CD14-positive monocyte (primary cell): Measurements from ENCODE around the gene URB1. TPM values are rescaled to one million over a fixed set of nuclear protein-coding genes. Genes with fewer than 3 reads are reported as not detected.

Experiments used
- DNase-seq, 3 donors: peaks; one replicate each; pipeline ENCODE4 v3.0.0-alpha.2; 2011 to 2022
- H2AFZ ChIP-seq: 2 replicates; pipeline ENCODE4 v1.6.0; 2012; ENCODE audit warnings: mild to moderate bottlenecking, low read depth, low read length, inconsistent platforms; ENCODE audit not compliant: insufficient read depth, poor library complexity, severe bottlenecking
- H3K27ac ChIP-seq, 2 donors: 1 replicate in 1 of 2; 2 replicates in 1 of 2; pipeline ENCODE4 v1.5.1; 2012 to 2013; ENCODE audit warnings: low read length in 2 of 2, control low read depth in 1 of 2, inconsistent platforms in 1 of 2, low read depth in 1 of 2, mild to moderate bottlenecking in 1 of 2
- H3K27me3 ChIP-seq, 2 donors: one replicate each; pipeline versions ENCODE4 v1.6.0 to v1.6.1; 2011 to 2013; ENCODE audit warnings: low read length in 2 of 2; ENCODE audit not compliant: control insufficient read depth in 2 of 2, insufficient read depth in 2 of 2
- H3K36me3 ChIP-seq, 2 donors: replicated peaks in 1 of 2; 1 replicate in 1 of 2; 2 replicates in 1 of 2; pipeline versions ENCODE4 v1.5.1 to v1.6.1; 2012 to 2013; ENCODE audit warnings: low read length in 2 of 2, control low read depth in 1 of 2, inconsistent platforms in 1 of 2, mild to moderate bottlenecking in 1 of 2; ENCODE audit not compliant: insufficient read depth in 2 of 2, control insufficient read depth in 1 of 2
- H3K4me1 ChIP-seq, 2 donors: 1 replicate in 1 of 2; 2 replicates in 1 of 2; pipeline versions ENCODE4 v1.5.1 to v1.6.1; 2012 to 2013; ENCODE audit warnings: low read length in 2 of 2, control low read depth in 1 of 2, inconsistent platforms in 1 of 2, mild to moderate bottlenecking in 1 of 2, moderate library complexity in 1 of 2; ENCODE audit not compliant: insufficient read depth in 2 of 2, control insufficient read depth in 1 of 2
- H3K4me2 ChIP-seq: replicated peaks from 2 replicates; pipeline ENCODE3; 2012; ENCODE audit warnings: low read length, moderate library complexity, mild to moderate bottlenecking; ENCODE audit not compliant: poor library complexity, severe bottlenecking; ENCODE audit errors: extremely low read depth
- H3K4me3 ChIP-seq, 3 experiments: fragments of 200-600 bp in 1 of 3; sonication (generic) in 1 of 3; replicated peaks in 1 of 3; 1 replicate in 2 of 3; 2 replicates in 1 of 3; pipeline ENCODE4 v1.5.1; 2011 to 2013; ENCODE audit warnings: low read length in 3 of 3, mild to moderate bottlenecking in 3 of 3, control low read depth in 2 of 3, low read depth in 2 of 3, inconsistent platforms in 1 of 3, moderate library complexity in 1 of 3
- H3K79me2 ChIP-seq: 2 replicates; pipeline ENCODE4 v1.6.0; 2012; ENCODE audit warnings: mild to moderate bottlenecking, control low read depth, inconsistent platforms, low read length, moderate library complexity; ENCODE audit not compliant: insufficient read depth
- H3K9ac ChIP-seq: 2 replicates; pipeline ENCODE4 v1.6.0; 2017; ENCODE audit warnings: low read length, mild to moderate bottlenecking; ENCODE audit not compliant: insufficient read depth, poor library complexity, severe bottlenecking
- H3K9me3 ChIP-seq, 2 donors: replicated peaks in 1 of 2; 1 replicate in 1 of 2; 2 replicates in 1 of 2; pipeline versions ENCODE4 v1.5.1 to v1.6.1; 2012 to 2013; ENCODE audit warnings: low read length in 2 of 2, control low read depth in 1 of 2; ENCODE audit not compliant: control insufficient read depth in 1 of 2, insufficient read depth in 1 of 2
- H4K20me1 ChIP-seq: 2 replicates; pipeline ENCODE4 v1.6.0; 2012; ENCODE audit warnings: mild to moderate bottlenecking, low read length, control low read depth, moderate library complexity; ENCODE audit not compliant: insufficient read depth
- H3K27ac Mint-ChIP-seq, 7 donors: one replicate each; pipeline ENCODE4 v1.8.0; 2020; ENCODE audit warnings: mild to moderate bottlenecking in 7 of 7, mixed read lengths in 7 of 7, moderate library complexity in 6 of 7, inconsistent platforms in 2 of 7
- H3K27me3 Mint-ChIP-seq, 3 donors: one replicate each; pipeline ENCODE4 v1.8.0; 2021 to 2022; ENCODE audit warnings: low read depth in 3 of 3, mild to moderate bottlenecking in 3 of 3, mixed read lengths in 3 of 3, moderate library complexity in 3 of 3, inconsistent platforms in 1 of 3
- H3K36me3 Mint-ChIP-seq, 2 donors: one replicate each; pipeline ENCODE4 v1.8.0; 2020; ENCODE audit warnings: mixed read lengths in 2 of 2, inconsistent platforms in 1 of 2, mild to moderate bottlenecking in 1 of 2
- H3K4me1 Mint-ChIP-seq: one replicate; pipeline ENCODE4 v1.8.0; 2020; ENCODE audit warnings: mild to moderate bottlenecking, mixed read lengths
- H3K4me3 Mint-ChIP-seq, 2 donors: one replicate each; pipeline ENCODE4 v1.8.0; 2020; ENCODE audit warnings: mild to moderate bottlenecking in 2 of 2, mixed read lengths in 2 of 2, moderate library complexity in 1 of 2
- H3K9me3 Mint-ChIP-seq, 7 donors: one replicate each; pipeline ENCODE4 v1.8.0; 2020 to 2022; ENCODE audit warnings: mixed read lengths in 7 of 7, mild to moderate bottlenecking in 6 of 7, moderate library complexity in 6 of 7, inconsistent platforms in 2 of 7
- CTCF ChIP-seq: fragments of 200-600 bp; IDR thresholded peaks from one replicate; pipeline ENCODE4 v1.8.0; 2022; ENCODE audit warnings: antibody characterized with exemption, mild to moderate bottlenecking
- WGBS: methylation state at CpG from one replicate; pipeline ENCODE4 v1.1.5; 2013; ENCODE audit warnings: missing lambda C conversion rate; ENCODE audit not compliant: insufficient coverage; 5-methylcytosine and 5-hydroxymethylcytosine counted together
- intact Hi-C, 2 donors: fragments of 100-400 bp; cut with micrococcal nuclease; formaldehyde crosslinking; loops; one replicate each; pipeline versions ENCODE4 v1.15.0 to v1.15.1; 2023
- polyA plus RNA-seq, 3 donors: library from polyadenylated mRNA; depleted of rRNA in 1 of 3; unstranded in 2 of 3; stranded (reverse) in 1 of 3; fragments of 300-500 nt in 2 of 3; fragments of >200 nt in 1 of 3; fragmentation: Illumina TruSeq in 2 of 3; gene quantifications; 1 replicate in 2 of 3; 2 replicates in 1 of 3; pipeline ENCODE4 v1.2.3, GENCODE V29; 2012 to 2021

URB1 gene
- polyA plus RNA-seq, 3 donors: 0.25 to 2.4 (median 0.47) TPM

DNA sequence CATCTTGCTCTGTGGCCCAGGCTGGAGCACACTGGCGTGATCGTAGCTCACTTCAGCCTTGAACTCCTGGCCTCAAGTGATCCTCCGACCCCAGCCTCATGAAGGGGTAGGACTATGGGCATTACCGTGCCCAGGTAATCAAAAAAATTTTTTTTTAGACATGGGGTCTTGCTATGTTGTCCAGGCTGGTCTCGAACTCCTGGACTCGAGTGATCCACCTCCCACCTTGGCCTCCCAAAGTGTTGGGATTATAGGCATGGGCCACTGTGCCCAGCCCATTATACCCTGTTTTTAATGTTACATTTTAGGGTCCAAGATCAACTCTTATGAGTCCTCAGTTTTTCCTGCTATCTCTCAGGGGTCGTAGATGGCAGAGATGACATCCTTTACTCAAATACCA is 87.8 kb downstream of the URB1 start:
- Histone ChIP-seq H3K36me3 (no peaks in the 10 kb centered on the region), H3K79me2 (no peaks in the 10 kb centered on the region), H3K4me1 (no peaks in the 10 kb centered on the region), H4K20me1 (no peaks in the 10 kb centered on the region), H3K4me2 (no peak overlapping the region), H3K9ac (no peak overlapping the region), H3K27me3 (no peaks in the 10 kb centered on the region), H3K4me3 (no peak overlapping the region), H3K27ac (no peak overlapping the region), H2AFZ (no peak overlapping the region), H3K9me3 (peaks cover 5% of the 10 kb centered on the region in 2 donors)
- Mint-ChIP-seq H3K4me3 (no peak overlapping the region), H3K27me3 (peaks cover 0 to 2% (median 0%) of the 10 kb centered on the region in 3 donors), H3K9me3 (peaks cover 0 to 6% (median 2%) of the 10 kb centered on the region in 7 donors), H3K27ac (no peak overlapping the region), H3K36me3 (peaks cover 3 to 11% of the 10 kb centered on the region in 2 donors), H3K4me1 (no peaks in the 10 kb centered on the region)
- intact Hi-C loops: no loop called here
- WGBS: 97% methylated on average over 6 of the region's 7 CpGs
- DNase-seq: no peak
- no peak for TF ChIP-seq CTCF

GRCh38 chr21:32303385-32303784 is 89.4 kb downstream of the URB1 start:
- Histone ChIP-seq H3K4me1 (no peaks in the 10 kb centered on the region), H2AFZ (no peak overlapping the region), H3K4me3 (no peak overlapping the region), H3K79me2 (no peaks in the 10 kb centered on the region), H3K36me3 (no peaks in the 10 kb centered on the region), H3K9ac (no peak overlapping the region), H3K27ac (no peak overlapping the region), H3K27me3 (no peaks in the 10 kb centered on the region), H4K20me1 (no peaks in the 10 kb centered on the region), H3K9me3 (peaks cover 5% of the 10 kb centered on the region in 2 donors), H3K4me2 (no peak overlapping the region)
- H3K27ac Mint-ChIP-seq: peak overlapping the region in 1 of 7 donors; percentile 77
- H3K27me3 Mint-ChIP-seq: peaks cover 0 to 2% (median 0%) of the 10 kb centered on the region in 3 donors
- intact Hi-C loops: no loop called here
- no peak overlapping the region for H3K4me3 Mint-ChIP-seq
- DNase-seq: no peak
- no peaks in the 10 kb centered on the region for H3K4me1 Mint-ChIP-seq
- H3K9me3 Mint-ChIP-seq: peaks cover 0 to 6% (median 2%) of the 10 kb centered on the region in 7 donors
- H3K36me3 Mint-ChIP-seq: peaks cover 3 to 11% of the 10 kb centered on the region in 2 donors
- TF ChIP-seq CTCF: no peak
- WGBS: no CpG with 5 or more reads among the region's 1 CpG
